Measurements from ENCODE around the gene MPZL1.

- TF ChIP-seq CTCF (IDR thresholded peaks at IDR 0.05), result no peak
- TF ChIP-seq MAX (CRISPR knock-in tag; IDR thresholded peaks at IDR 0.05), result no peak
- TF ChIP-seq, protein P1, sequence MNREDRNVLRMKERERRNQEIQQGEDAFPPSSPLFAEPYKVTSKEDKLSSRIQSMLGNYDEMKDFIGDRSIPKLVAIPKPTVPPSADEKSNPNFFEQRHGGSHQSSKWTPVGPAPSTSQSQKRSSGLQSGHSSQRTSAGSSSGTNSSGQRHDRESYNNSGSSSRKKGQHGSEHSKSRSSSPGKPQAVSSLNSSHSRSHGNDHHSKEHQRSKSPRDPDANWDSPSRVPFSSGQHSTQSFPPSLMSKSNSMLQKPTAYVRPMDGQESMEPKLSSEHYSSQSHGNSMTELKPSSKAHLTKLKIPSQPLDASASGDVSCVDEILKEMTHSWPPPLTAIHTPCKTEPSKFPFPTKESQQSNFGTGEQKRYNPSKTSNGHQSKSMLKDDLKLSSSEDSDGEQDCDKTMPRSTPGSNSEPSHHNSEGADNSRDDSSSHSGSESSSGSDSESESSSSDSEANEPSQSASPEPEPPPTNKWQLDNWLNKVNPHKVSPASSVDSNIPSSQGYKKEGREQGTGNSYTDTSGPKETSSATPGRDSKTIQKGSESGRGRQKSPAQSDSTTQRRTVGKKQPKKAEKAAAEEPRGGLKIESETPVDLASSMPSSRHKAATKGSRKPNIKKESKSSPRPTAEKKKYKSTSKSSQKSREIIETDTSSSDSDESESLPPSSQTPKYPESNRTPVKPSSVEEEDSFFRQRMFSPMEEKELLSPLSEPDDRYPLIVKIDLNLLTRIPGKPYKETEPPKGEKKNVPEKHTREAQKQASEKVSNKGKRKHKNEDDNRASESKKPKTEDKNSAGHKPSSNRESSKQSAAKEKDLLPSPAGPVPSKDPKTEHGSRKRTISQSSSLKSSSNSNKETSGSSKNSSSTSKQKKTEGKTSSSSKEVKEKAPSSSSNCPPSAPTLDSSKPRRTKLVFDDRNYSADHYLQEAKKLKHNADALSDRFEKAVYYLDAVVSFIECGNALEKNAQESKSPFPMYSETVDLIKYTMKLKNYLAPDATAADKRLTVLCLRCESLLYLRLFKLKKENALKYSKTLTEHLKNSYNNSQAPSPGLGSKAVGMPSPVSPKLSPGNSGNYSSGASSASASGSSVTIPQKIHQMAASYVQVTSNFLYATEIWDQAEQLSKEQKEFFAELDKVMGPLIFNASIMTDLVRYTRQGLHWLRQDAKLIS (CRISPR knock-in tag; IDR thresholded peaks at IDR 0.05; ENCODE audit: borderline replicate concordance), result no peak
- no peak for TF ChIP-seq RELA (CRISPR knock-in tag; IDR thresholded peaks at IDR 0.05; ENCODE audit: borderline replicate concordance)
- TF ChIP-seq ATF6 (CRISPR knock-in tag; IDR thresholded peaks at IDR 0.05), result no peak
- TF ChIP-seq PRDM15 (CRISPR knock-in tag; IDR thresholded peaks at IDR 0.05), result no peak
- TF ChIP-seq ZBTB43 (CRISPR knock-in tag; IDR thresholded peaks at IDR 0.05), result no peak
These were observed 35.1 kb downstream of the MPZL1 start for GRCh38 chr1:167756730-167757405.

Measured in WTC11 (cell line).